NCI-H345 treated with DMSO at 0.1 percent for 48 hours (cell line): ENCODE data around the gene UBE2D4.
"Not testable (repeated sequence)": the region's sequence is repeated elsewhere in the genome, so short reads cannot be mapped to it uniquely, and the experiment has no call there.

ENCODE experiments used
- DNase-seq: peaks from one replicate; lab custom pipeline; 2025; ENCODE audit not compliant: unreplicated experiment; lab: John Stamatoyannopoulos, UW

Gene UBE2D4

DNA sequence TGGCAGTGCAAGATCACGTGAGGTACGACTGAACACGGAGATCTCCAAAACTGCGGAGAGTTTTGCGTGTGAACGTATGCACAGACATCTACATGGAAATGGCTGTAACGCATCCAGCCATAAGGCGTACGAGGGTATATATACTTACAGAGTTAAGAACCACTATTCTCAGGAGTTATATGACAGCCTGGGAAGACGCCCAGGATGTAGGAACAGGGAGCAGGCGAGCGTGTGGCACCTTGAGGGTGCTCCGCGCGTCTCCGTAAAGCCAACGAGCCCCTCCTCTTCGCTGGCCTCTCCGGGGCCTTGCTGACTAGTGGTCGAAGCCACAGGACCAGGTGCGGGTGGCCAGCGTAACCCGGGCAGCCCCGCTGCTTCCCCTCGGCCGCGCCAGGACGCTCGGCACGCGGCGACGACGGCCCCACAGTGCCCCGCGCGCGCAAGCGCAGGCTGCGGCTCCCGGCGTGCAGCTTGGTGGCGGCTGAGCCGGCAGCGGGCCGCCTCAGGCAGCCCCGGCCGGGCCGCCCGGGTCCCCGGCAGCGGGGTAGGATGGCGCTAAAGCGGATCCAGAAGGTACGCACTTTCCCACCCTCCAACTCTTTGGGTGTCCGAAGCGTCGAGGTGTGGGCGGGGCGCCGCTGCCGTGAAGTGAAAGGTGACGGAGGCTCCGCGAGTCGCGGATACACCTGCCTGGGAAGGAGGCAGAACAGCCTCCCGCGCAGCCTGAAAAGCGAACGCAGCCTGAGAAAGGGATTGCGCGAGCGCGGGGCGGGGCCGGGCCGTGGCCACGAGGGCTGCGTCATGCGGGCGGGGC, at the start of gene UBE2D4:
UBE2D4 (plus strand) TSS at position 453 of the 814 bp plus-strand sequence; CDS start at position 550, 97 bp downstream.
- peak; percentile 79 for DNase-seq

DNA sequence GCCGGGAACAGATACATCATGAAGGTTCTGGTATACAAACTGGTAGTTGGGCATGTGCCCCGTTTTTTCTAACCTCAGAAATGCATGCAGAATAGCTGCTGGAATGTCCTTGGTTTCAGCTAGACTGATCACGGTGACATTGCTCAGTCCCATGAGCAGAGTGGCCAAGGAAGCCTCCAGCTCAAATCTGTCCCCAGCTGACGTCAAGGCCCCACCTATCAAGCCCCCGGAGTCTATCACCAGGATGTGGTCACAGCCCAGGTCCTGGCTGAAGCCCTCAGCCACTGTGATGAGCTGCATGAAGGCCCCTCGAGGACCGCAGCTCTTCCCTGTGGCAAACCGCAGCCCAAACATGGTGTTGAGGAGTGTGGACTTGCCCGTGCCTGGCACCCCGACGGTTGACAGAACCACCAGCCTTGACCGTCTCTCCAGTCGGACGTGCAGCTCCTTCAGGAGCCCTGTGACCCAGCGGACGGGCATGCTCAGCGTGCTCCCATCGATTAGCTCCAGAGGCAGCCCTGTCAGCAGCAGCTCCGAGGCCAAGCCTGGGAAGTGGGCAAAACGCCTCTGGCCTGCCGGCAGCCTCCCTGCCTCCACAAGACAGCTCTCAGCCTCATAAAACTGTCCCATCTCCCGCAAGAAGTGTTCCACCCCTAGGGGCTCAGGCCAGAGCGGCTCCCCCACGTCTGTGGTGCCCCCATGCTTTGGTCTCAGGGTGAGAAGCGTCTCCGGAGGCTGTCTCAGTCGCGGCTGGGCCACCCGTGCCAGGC, 49.1 kb upstream of the UBE2D4 start:
- no peak for DNase-seq

DNA sequence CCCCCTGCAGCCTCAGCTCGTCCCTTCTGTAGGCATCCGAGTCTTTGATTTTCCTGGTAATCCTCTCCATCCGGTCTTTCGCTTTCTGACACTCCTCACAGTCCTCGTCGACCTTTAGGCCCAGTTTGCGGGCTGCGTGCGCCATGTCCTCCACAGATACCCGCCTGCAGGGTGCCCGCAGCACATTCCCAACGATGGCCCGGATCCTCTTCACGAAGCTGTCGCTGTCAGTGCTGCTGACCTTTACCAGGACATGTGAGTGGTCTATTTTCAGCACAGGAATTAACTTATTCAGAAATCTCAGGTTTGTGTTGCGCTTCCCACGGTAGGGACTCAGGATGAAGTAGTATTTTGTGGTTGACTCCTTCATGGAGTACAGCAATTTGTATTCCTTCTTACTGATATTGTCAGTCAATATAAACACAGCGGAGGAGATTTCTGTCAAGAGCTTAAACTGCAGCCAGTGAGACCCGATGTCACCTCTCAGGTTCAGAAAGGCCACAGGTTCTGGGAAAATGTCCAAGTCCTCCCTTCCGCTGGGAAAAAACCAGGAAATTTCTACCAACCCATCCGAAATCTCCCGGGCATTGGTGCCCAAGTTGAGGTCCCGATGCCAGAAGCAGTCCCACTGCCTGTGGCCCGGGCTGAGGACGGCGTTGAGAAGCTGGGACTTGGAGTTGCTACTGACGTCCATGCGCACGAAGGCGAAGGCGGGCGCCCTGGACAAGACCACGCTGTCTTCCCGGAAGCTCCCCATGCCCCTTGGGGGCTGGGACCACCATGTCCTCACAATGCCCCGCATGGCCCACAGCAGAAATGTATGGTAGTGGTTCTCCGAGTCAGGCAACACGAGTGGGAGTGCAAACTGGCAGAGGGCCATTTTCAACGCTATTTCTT, 48.0 kb upstream of the UBE2D4 start:
- DNase-seq: no peak

DNA sequence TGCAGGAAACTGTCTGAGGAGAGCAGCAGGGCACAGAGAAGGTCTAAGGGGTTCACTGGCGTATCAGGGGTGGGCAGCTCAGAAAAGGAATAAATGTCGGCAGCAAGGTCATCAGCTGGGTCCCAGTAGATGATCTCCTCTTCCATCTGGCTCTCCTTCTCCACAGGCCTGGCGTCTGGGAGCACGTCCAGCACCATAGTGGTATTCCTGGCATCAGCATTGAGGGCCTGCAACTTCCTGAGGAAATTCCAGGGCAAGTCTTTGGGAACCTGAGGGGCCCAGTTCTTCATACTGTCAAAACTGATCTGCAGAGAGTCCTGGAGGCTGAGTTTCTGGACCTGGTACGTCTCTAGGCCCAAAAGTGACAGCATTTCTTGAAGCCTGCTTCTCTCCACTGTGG, 47.4 kb upstream of the UBE2D4 start:
- DNase-seq: no peak

DNA sequence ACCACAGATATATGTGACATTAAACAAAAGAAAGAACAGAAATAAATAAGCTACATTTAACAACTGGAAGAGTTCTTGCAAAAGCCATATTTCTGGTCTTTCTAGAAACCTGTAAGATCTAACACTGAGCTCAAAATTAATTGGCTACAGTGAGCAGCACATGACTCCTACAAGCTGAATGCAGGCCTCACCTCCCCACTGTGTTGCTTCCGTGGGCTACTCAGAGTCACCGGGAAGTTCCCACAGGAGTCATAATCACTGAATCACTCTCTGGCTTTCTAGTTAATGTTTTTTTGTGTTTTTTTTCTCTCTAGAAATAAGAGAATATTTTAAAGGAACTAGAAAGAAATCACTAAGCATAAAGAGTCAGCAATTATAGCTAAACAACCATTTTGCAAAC, 46.8 kb upstream of the UBE2D4 start:
- no peak for DNase-seq

DNA sequence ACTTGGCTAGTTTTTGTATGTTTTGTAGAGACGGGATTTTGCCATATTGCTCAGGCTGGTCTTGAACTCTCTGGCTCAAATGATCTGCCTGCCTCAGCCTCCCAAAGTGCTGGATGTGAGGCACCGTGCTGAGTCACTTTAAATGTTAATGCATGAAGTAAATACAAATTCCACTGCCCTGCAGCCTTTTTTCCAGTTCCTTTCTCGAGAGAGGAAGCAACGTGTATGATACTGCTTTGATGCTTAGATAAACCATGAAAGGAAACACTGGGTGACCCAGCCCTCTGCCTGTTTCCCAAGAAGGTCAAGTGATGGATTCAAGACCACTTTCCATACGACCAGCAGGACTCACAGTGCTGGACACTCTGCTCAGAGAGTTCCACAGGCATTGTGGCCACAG, 45.6 kb upstream of the UBE2D4 start:
- no peak for DNase-seq

DNA sequence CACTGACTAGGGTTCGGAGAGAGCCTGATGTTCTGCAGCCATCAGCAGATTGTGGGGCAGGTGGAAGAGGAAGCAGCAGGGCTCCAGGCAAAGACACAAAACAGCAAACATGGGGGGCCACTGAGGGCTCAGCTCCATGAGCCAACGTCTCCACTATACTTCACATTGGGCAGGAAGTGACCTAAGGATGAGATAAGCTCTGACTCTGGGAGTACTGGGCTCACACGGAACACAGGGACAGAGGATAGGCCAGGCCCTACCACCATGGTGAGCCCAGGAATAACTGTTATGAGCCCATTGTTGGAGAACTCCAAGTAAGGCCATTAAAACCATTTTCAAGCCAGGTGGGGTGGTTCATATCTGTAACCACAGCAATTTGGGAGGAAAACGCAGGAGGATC, 42.0 kb upstream of the UBE2D4 start:
- no peak for DNase-seq

DNA sequence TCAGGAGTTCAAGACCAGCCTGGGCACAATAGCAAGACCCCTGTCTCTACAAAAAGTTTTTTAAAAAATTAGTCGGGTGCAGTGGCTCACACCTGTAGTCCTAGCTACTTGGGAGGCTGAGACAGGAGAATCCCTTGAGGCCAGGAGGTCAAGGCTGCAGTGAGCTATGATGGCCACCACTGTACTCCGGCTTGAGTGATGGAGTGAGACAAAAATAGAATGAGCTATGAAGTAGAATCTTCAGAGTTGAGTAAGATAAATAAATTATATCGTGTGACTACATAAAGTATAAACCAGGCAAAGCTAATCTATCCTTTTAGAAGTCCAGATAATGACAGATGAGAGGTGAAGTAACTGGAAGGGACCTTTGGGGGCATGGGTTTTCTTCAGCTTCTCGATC, 41.6 kb upstream of the UBE2D4 start:
- no peak for DNase-seq

DNA sequence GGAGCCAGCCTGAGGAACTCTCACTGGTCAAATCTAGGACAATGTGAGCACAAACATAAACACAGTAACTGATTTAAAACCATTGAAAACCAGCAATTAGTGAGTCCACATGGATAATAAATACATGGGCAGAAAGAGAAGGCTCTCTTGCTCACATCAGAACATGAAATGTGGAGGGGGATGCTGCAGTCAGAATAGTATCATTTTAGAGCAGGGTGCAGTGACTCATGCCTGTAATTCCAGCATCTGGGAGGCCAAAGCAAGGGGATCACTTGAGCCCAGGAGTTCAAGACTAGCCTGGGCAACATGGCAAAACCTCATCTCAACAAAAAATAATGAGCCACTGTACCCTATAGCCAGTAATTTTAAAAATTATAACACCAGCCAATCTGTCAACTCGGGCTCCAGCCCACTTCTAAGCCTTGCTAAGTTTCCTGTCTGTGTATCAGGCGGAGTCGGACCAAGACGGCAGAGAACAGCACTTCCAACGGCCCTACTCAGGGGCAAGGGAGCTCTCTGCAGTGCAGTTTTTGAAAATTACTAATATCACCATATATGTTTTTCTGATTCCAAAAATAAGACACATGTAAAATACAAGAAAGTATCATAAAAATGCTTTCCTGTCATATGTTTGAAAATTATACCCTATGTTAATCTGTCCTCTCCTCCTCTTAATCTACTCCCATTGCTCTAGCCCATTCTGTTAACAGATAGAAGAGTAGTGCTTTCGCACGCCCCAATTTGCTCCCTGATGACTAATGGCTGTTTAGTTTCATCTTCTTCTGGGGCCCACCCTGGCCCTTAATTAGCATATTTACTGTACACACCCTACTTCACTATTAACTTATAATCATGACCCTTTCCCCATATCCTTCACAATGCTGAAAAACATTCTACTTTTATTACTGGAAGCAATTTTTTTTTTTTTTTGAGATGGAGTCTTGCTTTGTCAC, 37.0 kb upstream of the UBE2D4 start:
- no peak for DNase-seq

DNA sequence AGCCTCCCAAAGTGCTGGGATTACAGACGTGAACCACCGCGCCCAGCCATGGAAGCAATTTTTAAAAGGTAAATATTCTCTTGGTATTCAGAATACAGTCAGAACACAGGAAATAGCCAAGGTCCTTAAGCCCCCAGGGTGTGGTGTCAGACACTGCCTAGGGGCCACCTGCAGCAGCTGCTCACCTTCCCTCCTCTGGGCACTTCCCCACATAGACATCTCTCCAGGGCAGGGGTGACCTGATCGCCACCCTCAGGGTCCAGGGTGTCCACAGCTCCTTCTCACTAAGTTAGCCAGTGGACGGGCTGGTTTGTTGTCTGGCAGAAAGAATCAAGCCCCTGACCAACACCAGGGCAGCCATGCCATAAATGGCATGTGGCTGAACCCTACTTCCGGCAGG, 35.8 kb upstream of the UBE2D4 start:
- no peak for DNase-seq

DNA sequence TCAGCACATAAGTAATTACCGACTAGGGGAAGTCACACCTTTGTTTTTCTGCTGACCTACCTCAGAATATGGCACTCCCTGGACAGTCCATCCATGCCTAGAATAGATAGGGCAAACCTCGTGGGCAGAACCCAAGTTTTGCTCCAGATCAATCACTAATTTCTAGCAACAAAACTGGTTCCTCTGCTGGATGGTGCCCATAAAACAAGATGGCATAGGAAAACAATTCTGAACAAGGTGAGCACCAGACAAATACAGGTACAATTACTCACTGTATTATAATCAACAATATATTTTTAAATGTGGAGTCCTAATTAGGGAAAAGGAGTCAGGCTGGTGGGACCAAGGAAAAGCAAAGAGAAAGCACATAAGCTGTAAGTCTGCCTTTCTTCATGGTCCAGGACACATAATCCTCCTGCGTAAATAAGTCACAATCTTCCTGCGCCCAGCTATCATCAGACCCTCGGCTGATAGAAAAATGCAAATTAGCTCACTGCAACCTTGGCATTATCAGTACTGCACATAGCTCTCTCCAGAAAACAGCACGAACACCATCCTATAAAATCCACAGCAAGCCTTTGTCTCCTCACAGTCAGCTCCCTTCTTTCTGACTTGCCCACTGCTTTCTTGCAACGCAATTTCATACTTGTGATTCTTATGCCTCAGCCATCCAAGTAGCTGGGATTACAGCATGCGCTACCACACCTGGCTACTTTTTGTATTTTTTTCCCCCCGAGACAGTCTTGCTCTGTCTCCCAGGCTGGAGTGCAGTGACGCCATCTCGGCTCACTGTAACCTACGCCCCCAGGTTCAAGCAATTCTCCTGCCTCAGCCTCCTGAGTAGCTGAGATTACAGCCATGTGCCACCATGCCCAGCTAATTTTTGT, 34.9 kb upstream of the UBE2D4 start:
- DNase-seq: no peak

DNA sequence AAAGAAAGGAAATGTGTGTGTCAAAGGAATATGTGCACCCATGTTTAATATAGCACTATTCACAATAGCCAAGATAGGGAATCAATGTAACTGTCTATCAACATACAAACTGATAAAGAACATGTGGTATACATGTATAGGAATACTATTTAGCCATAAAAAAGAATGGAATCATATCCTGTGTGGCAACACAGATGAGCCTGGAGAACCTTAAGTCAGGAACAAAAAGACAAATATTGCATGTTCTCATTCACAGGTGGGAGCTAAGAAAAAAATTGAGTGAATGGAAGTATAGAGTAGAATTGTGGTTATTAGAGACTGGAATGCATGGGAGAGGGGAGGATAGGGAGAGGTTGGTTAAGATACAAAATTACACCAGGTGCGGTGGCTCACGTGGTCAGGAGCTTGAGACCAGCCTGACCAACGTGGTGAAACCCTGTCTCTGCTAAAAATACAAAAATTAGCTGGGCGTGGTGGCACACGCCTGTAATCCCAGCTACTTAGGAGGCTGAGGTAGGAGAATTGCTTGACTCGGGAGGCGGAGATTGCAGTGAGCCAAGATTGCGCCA, 30.3 kb upstream of the UBE2D4 start:
- DNase-seq: no peak

DNA sequence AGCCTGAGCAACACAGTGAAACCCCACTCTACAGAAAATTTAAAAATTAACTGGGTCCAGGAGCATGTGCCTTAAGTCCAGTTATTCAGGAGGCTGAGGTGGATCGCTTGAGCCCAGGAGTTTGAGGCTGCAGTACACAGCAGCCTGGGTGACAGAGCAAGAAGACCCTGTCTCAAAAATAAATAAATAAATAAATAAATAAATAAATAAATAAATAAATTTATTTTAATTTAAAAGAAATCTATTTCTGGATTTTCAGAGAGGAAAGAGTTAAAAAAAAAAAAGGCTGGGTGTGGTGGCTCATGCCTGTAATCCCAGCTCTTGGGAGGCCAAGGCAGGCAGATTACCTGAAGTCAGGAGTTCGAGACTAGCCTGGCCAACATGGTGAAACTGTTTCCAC, 27.7 kb upstream of the UBE2D4 start:
- DNase-seq: not testable (repeated sequence)

DNA sequence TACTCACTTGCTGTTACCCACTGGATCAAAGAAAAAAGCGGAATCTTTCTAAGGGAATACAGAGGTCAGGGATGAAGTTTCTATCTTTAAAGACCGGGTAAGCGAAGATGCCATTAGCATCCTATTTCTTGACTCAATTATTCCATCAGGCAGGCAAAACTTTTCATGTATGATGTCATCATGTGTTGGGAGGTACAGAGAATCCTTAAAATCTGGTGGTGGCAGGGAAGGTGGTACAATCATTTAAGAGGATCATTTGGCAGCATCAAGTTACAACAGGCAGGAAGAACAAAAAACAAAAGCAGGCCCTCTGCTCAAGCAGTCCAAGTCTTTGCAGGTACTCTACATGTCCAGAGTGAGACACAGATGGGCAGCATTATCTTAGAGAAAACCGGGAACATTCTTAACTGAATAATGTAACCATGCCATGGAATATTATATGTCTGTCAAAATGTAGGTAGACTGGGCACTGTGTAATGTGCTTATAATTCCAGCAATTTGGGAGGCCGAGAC, 23.6 kb upstream of the UBE2D4 start:
- DNase-seq: no peak

DNA sequence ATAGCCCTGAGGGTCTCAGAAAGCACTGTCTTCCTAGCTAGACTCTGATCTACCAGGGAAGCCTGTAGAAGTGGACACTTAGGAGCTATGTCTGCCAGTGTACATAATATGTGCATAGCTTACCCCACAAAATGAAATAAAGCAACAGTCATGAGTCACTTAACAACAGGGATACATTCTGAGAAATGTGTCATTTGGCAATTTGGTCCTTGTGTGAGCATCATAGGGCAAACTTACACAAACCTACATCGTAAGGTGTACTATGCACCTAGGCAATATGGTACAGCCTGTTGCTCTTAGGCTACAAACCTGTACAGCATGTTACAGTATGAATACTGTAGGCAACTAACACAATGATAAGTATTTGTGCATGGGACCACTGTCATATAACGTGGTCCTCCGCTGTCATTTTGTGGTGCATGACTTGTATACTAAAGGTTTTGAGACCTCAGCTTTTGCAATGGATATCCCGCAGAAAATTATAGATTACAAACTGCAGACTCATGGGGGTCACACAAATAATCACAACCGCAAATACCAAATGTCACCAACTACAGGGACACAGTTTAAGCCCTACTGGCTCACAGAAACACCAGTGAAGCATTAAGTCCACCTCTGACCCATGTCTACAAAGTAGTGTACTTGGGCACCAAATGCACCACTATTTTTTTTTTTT, 21.6 kb upstream of the UBE2D4 start:
- DNase-seq: no peak

DNA sequence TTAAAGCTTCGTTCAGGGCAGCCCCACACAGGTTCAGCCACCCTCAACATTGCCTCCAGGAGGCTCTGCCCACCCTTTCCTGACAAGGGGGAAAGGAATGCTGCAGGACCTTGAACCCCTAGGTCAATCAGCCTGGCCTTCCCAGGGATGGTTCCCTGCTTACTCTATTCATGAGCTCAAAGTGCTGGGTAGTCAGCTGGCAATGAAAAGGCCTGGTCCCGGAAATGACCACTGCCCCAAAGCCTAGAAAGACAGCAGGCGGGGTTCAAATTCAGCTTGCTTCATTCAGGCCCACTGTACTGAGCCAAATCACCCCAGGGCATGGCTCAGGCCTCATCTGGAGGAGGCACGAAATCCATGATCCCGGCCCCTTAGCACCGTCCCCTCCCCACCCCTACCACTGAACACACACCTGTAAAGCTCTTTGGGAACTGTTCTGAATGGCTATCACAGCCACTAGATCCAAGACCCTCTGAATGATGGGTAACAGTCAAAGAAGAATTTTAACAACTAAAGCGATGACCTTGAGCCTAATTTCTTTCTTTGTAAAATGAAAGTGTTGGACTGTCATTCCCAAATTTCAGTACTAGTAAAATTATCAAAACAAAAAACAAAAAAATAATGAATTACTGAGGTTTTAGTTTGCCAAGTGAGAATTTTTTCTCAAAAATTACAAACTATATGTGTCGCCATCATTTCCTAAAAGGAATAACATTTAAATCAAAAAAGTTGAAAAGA, 20.9 kb upstream of the UBE2D4 start:
- DNase-seq: no peak

DNA sequence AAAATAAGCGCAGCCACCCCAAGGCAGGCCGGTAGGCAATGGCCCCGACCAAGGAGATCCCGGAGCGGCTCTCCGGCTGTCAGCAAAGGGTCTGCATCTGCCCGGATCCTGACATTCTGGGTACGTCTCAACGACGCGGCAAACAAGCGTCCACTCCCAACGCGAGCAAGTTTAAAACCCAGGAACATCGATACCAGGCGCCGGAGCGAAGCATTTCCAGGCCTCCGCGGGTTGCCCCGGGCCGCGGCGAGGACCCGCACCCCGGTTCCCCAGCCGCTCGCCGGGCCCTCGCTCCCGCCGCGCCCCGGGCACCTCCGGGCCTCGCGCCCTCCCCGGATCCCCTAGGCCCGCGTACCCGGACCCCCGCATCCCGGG, 20.3 kb upstream of the UBE2D4 start:
- no peak for DNase-seq
